C4-2B (cell line): ENCODE measurements around the gene AGTR2.

ENCODE experiments used
- ZFX ChIP-seq: fragments of 450-650 bp; IDR thresholded peaks from 2 replicates; pipeline ENCODE4 v1.6.1; 2017
- TF ChIP-seq, protein P1 (sequence below): fragments of 450-650 bp; conservative IDR thresholded peaks from 2 replicates; pipeline ENCODE4 v1.5.1; 2017; ENCODE audit warnings: mild to moderate bottlenecking

DNA sequence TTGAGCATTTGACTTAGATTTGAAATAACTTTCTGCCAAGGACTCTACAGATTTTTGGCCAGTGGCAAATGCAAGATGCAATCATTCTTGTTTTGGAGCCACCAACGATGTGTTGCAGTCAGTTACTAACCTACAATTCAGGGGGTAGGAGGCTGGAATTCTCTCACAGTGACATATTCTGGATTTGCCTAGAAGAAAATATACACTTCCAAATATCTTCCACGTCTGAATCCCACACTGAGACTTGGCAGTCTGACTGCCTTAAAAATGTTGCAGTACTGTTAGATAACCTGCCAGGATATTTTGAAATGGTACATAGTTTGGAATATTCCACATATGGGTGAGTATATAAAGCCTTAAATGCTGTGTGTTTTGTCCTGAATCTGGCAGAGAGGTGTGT lies 27.6 kb upstream of the AGTR2 start:
- TF ChIP-seq, protein P1, sequence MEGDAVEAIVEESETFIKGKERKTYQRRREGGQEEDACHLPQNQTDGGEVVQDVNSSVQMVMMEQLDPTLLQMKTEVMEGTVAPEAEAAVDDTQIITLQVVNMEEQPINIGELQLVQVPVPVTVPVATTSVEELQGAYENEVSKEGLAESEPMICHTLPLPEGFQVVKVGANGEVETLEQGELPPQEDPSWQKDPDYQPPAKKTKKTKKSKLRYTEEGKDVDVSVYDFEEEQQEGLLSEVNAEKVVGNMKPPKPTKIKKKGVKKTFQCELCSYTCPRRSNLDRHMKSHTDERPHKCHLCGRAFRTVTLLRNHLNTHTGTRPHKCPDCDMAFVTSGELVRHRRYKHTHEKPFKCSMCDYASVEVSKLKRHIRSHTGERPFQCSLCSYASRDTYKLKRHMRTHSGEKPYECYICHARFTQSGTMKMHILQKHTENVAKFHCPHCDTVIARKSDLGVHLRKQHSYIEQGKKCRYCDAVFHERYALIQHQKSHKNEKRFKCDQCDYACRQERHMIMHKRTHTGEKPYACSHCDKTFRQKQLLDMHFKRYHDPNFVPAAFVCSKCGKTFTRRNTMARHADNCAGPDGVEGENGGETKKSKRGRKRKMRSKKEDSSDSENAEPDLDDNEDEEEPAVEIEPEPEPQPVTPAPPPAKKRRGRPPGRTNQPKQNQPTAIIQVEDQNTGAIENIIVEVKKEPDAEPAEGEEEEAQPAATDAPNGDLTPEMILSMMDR, result no peak
- TF ChIP-seq ZFX, result no peak
